Ovary (tissue), 9 donors: ENCODE data around the gene TMEM186. TPM values are rescaled to one million over a fixed set of nuclear protein-coding genes. Genes with fewer than 3 reads are reported as not detected.

ENCODE experiments used
- DNase-seq, 5 donors: peaks; one replicate each; pipeline ENCODE4 v3.0.0-alpha.2; 2019 to 2020
- H3K27ac ChIP-seq, 2 donors: fragments of 200-600 bp; one replicate each; pipeline versions ENCODE4 v1.5.1 to v1.8.0; 2019 to 2022
- H3K27me3 ChIP-seq: fragments of 200-600 bp; one replicate; pipeline ENCODE4 v1.8.0; 2022
- H3K36me3 ChIP-seq: fragments of 200-600 bp; sonication (generic); one replicate; pipeline ENCODE4 v1.5.1; 2019
- H3K4me1 ChIP-seq: one replicate; pipeline ENCODE4 v1.8.1; 2013; ENCODE audit warnings: mild to moderate bottlenecking, moderate library complexity; ENCODE audit not compliant: insufficient read depth
- H3K4me3 ChIP-seq: fragments of 200-600 bp; sonication (generic); one replicate; pipeline ENCODE4 v1.5.1; 2017
- H3K9me3 ChIP-seq, 2 donors: fragments of 200-600 bp in 1 of 2; sonication (generic) in 1 of 2; one replicate each; pipeline versions ENCODE4 v1.5.1 to v1.8.1; 2013 to 2019; ENCODE audit warnings: mild to moderate bottlenecking in 1 of 2, moderate library complexity in 1 of 2
- EP300 ChIP-seq: sonication (generic); formaldehyde crosslinking; IDR thresholded peaks from one replicate; pipeline ENCODE4 v1.6.1; 2017; ENCODE audit warnings: antibody characterized with exemption
- POLR2A ChIP-seq: fragments of 450-650 bp; IDR thresholded peaks from one replicate; pipeline ENCODE4 v1.6.1; 2017; ENCODE audit warnings: antibody characterized with exemption, mild to moderate bottlenecking, moderate library complexity
- WGBS, 3 donors: extraction: QIAGEN DNeasy Blood & Tissue Kit in 1 of 3; methylation state at CpG; one replicate each; pipeline versions ENCODE4 v1.1.5 to v1.1.7; 2013 to 2017; 5-methylcytosine and 5-hydroxymethylcytosine counted together
- intact Hi-C, 4 donors: fragments of 100-400 bp; cut with DNase I; formaldehyde crosslinking; loops; one replicate each; pipeline versions ENCODE4 v1.11.0 to v1.15.1; 2022 to 2023
- polyA plus RNA-seq, 2 donors: library from polyadenylated mRNA; stranded (reverse); fragments of 200-250 nt in 1 of 2; fragments of 350-450 nt in 1 of 2; fragmentation: Illumina TruSeq in 1 of 2; extraction: RNeasy Lipid Tissue Mini Kit (QIAGEN cat#74804) in 1 of 2; gene quantifications; one replicate each; pipeline ENCODE4 v1.2.3, GENCODE V29; 2013 to 2014
- total RNA-seq, 7 donors: library from RNA; depleted of rRNA in 2 of 7; stranded (reverse); fragments of >200 nt in 2 of 7; fragmentation: NEBNext Ultra II Directional in 3 of 7; extraction: Animal tissue kit (Norgen Biotek cat#: 25700) in 3 of 7; gene quantifications; one replicate each; pipeline versions ENCODE4 v1.1.0 to v1.2.4, GENCODE V29; 2016 to 2023
- TF ChIP-seq, protein P1 (sequence below), 3 donors: fragments of 450-650 bp in 2 of 3; fragments of 200-600 bp in 1 of 3; IDR thresholded peaks; one replicate each; pipeline versions ENCODE4 v1.5.1 to v1.8.0; 2016 to 2022; ENCODE audit warnings: antibody characterized with exemption in 3 of 3, mild to moderate bottlenecking in 1 of 3
- donor health status: DM: no; HTN: no; CAD: no; lungs with moderate emphysema.
- donor health status: DM: no; HTN: no; CAD: no.
- donor health status: Bipolar disorder and iron deficiency.
- donor health status: DM: yes; HTN: yes; CAD: no.
- donor health status: DM: no; HTN: no; CAD: no.
- donor health status: DM: yes; HTN: yes; CAD: no.

TMEM186 gene
- total and polyA plus RNA-seq, 9 donors, result 4.9 to 11.3 (median 9.6) TPM

- H3K36me3 ChIP-seq, result no peaks in the 10 kb centered on the region
Observed at GRCh38 chr16:8801701-8802100, 4.3 kb upstream of the TMEM186 start.

DNA sequence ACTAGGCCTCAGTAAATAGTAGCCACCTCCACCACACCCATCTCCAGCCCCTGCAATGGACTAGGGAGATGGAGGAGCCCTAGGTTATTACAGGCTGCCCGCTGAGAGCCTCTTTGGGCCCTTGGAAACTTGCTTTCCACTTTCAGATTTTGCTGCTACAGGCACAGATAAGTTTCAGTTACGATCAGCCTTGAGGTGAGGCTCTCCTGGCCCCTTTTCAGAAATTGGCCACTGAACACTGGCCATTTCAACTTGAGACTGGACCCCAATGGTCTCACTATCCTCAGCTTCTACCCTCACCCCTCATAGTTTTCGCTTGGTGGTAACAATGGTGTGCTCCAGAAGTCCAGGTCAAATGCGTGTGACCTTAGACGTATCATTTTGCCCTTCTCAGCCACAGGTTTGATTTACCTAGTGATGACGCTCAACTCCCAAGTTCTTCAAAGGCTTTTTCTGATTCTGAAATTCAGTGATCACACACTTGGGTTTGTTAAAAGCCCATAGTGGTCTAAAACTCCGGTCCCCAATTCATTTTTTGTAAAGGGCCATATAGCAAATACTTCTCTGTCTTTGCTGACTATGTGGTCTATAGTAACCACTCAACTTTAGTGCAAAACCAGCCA, 1.2 kb upstream of the TMEM186 start:
- Histone ChIP-seq H3K27me3 (no peaks in the 10 kb centered on the region), H3K4me3 (peak overlapping the region; percentile 94), H3K27ac (no peak overlapping the region), H3K4me1 (peaks cover 3% of the 10 kb centered on the region), H3K9me3 (no peaks in the 10 kb centered on the region), H3K36me3 (no peaks in the 10 kb centered on the region)
- 50 to 57% (median 56%) methylated on average over 7 of the region's 7 CpGs for WGBS, 3 donors
- intact Hi-C loops, result loop anchor here in 2 of 4 donors (5.0 to 10.0 kb wide), 3 partner anchors 74 to 124 kb away; partner anchors contain the start of gene ABAT (in 1 of the 2)
- TF ChIP-seq, protein P1, sequence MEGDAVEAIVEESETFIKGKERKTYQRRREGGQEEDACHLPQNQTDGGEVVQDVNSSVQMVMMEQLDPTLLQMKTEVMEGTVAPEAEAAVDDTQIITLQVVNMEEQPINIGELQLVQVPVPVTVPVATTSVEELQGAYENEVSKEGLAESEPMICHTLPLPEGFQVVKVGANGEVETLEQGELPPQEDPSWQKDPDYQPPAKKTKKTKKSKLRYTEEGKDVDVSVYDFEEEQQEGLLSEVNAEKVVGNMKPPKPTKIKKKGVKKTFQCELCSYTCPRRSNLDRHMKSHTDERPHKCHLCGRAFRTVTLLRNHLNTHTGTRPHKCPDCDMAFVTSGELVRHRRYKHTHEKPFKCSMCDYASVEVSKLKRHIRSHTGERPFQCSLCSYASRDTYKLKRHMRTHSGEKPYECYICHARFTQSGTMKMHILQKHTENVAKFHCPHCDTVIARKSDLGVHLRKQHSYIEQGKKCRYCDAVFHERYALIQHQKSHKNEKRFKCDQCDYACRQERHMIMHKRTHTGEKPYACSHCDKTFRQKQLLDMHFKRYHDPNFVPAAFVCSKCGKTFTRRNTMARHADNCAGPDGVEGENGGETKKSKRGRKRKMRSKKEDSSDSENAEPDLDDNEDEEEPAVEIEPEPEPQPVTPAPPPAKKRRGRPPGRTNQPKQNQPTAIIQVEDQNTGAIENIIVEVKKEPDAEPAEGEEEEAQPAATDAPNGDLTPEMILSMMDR (IDR thresholded peaks at IDR 0.05), result no peak
- no peak for TF ChIP-seq POLR2A
- TF ChIP-seq EP300, result no peak
- no peak for DNase-seq

More at GRCh38 chr16:8801701-8802100, 4.3 kb upstream of the TMEM186 start:
- no peak for TF ChIP-seq POLR2A
- no peak for TF ChIP-seq EP300
- TF ChIP-seq, protein P1 (IDR thresholded peaks at IDR 0.05), result no peak
- WGBS, 3 donors, result 89 to 95% (median 93%) methylated on average over 4 of the region's 4 CpGs
- Histone ChIP-seq H3K27me3 (no peaks in the 10 kb centered on the region), H3K27ac (no peak overlapping the region), H3K9me3 (no peaks in the 10 kb centered on the region), H3K4me1 (peaks cover 3% of the 10 kb centered on the region), H3K4me3 (no peak overlapping the region)
- no peak for DNase-seq
- intact Hi-C loops, result no loop called here

DNA sequence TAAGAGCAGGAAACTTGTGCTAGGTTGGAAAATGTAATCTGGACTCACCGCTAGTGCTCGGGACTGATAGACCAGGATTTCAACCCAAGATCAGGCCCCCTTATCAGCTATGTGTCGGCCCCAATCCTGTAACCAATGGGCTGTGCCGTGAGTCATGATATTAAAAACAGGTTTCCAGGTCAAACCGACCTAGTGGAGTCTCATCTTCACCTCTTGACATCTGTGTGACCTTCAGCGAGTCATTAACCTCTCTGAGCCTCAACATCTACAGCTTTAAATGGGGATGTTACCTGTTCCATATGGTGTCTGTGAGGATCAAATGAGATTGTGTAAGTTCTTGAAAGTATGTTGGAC, 712 bp upstream of the TMEM186 start:
- no peaks in the 10 kb centered on the region for H3K27me3 ChIP-seq
- H3K9me3 ChIP-seq, result no peaks in the 10 kb centered on the region
- intact Hi-C loops, result loop anchor here in 2 of 4 donors (5.0 to 10.0 kb wide), 3 partner anchors 74 to 123 kb away; partner anchors contain the start of gene ABAT (in 1 of the 2)
- H3K4me3 ChIP-seq, result peak overlapping the region; percentile 94
- no peaks in the 10 kb centered on the region for H3K36me3 ChIP-seq
- peak overlapping the region in 1 of 2 donors; percentile 43 for H3K27ac ChIP-seq
- peaks cover 3% of the 10 kb centered on the region for H3K4me1 ChIP-seq
- 0 to 3% (median 1%) methylated on average over 6 of the region's 6 CpGs for WGBS, 3 donors
- no peak for TF ChIP-seq EP300
- TF ChIP-seq, protein P1 (IDR thresholded peaks at IDR 0.05), result no peak
- TF ChIP-seq POLR2A, result no peak
- DNase-seq, result no peak

DNA sequence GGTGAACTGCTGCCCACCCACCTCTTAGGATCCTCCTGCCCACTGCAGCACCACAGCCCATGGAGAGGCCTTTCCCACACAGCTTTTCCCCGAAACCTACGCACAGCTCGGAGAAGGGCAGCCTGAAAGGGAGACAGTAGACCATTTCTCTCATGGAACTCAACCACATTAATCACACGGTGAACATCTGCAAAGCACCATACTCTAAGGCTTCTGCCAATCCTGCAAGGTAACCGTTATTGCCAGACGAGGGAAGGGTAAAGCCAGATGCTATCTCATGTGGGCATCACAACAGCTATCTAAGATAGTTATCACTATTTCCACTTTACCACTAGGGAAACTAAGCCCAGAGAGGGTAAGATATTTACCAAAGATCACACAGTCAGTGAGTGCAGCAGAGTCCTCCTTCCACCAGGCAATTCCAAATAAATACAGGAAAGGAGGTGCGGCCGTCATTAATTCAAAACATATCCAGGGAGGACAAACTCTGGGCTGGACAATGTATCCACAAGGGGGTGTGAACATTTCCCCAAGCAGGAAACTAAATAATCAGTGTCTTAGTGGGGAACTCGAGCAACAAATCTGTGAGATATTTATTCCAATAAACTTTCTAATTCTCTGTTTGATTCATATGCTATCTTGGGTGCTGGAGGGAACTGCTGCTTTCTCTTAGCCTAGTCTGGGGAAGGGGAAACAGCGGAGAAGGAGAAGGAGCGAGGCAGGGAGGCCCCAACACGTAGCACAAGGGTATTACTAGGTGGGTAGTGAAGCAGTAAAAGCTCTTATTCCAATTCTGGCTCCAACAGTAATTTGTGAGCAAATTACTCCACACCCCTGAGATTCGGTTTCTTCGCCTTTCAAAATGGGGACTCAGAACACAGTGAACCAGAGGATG, 723 bp downstream of the TMEM186 start:
- TF ChIP-seq POLR2A (no peak), EP300 (no peak)
- TF ChIP-seq, protein P1 (IDR thresholded peaks at IDR 0.05), result no peak
- peak overlapping the region; percentile 94 for H3K4me3 ChIP-seq
- H3K4me1 ChIP-seq, result peaks cover 3% of the 10 kb centered on the region
- no peaks in the 10 kb centered on the region for H3K9me3 ChIP-seq
- intact Hi-C loops, result loop anchor here in 2 of 4 donors (2.0 to 10.0 kb wide), 4 partner anchors 48 to 122 kb away; partner anchors contain the start of gene ABAT (in 1 of the 2)
- H3K36me3 ChIP-seq, result no peaks in the 10 kb centered on the region
- no peak for DNase-seq
- no peaks in the 10 kb centered on the region for H3K27me3 ChIP-seq
- H3K27ac ChIP-seq, result peak overlapping the region in 1 of 2 donors; percentile 43
- WGBS, 3 donors, result 31 to 35% (median 34%) methylated on average over 14 of the region's 14 CpGs
